Hindlimb muscle (tissue), 1 donor: Measurements from ENCODE around the gene TMEM72. TPM values are rescaled to one million over a fixed set of nuclear protein-coding genes. Genes with fewer than 3 reads are reported as not detected.

ENCODE experiments used
- DNase-seq: peaks from one replicate; pipeline ENCODE4 v3.0.0-alpha.2; 2013
- polyA plus RNA-seq: library from polyadenylated mRNA; unstranded; fragments of 120-200 nt; gene quantifications from one replicate; pipeline ENCODE4 v1.2.1, GENCODE V29; 2013; ENCODE audit not compliant: insufficient read length

Gene TMEM72
- polyA plus RNA-seq, 1 donor, result not detected

- no peak for DNase-seq
Observed at GRCh38 chr10:44955413-44956070, 44.4 kb downstream of the TMEM72 start.

DNA sequence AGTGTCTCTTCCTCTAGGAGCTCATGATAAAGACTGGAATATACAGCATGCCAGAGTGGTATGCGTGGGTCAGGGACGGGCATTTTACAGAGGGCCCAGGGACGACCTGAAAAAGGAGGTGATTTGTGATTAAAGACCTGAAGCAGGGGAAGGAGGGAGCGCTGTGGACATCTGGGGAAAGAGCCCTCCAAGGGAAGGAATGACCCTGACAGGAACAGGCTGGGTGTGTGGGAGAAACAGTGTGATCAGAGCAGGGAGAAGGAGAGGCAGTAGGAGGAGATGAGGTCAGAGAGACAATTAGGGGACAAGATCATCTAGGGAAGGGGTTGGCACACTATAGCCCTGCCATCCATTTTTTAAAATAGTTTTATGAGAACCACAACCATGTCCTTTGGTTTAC is 45.1 kb downstream of the TMEM72 start:
- no peak for DNase-seq

- no peak for DNase-seq
Observed at GRCh38 chr10:44956717-44957706, 45.9 kb downstream of the TMEM72 start.

- DNase-seq, result no peak
Observed at GRCh38 chr10:44958196-44958897, 47.2 kb downstream of the TMEM72 start.

- DNase-seq, result no peak
Observed at GRCh38 chr10:44958898-44959246, 47.7 kb downstream of the TMEM72 start.

- peak; percentile 80 for DNase-seq
Observed at GRCh38 chr10:44959247-44960087, 48.3 kb downstream of the TMEM72 start, which contains the start of gene RASSF4. Gene RASSF4 (plus strand): TSS chr10:44959802. CDS start chr10:44970203, 10,401 bp downstream.

GRCh38 chr10:44960088-44960460 is 48.9 kb downstream of the TMEM72 start:
- DNase-seq, result no peak

DNA sequence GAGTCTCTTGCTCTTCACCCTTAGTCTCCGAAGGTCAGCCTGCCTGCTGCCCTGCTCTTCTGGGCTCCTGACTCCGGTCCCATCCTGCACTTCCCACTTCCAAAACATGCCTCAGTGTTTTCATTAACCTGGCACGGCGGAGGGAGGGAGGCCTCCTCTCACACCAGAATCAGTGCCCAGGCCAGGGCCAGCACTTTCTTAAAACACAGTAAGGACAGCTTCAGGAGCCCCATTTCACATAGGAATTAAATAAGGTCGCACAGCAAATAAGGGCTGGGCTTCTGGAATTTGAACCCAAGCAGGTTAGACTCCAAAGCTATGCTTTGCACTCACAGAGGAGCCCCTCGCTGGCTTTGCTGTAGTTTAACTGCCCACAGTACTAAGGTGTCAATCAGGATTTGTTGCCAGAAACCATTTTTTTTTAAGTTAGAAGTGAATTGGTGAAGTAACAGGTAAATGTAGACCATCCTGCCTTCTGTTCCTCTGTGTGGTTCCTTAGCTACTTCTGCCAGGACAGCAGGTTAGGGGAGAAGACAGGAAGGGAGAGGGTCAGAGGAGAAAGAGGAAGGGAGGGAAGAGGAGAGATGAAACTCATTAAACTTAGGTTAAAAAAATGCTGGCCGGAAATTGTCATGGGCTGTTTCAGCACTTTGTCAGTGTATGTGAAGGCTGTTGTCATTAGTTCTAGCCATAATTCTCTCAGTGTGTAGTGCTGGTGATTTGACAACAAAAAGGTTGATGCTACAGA is 49.5 kb downstream of the TMEM72 start:
- no peak for DNase-seq

DNA sequence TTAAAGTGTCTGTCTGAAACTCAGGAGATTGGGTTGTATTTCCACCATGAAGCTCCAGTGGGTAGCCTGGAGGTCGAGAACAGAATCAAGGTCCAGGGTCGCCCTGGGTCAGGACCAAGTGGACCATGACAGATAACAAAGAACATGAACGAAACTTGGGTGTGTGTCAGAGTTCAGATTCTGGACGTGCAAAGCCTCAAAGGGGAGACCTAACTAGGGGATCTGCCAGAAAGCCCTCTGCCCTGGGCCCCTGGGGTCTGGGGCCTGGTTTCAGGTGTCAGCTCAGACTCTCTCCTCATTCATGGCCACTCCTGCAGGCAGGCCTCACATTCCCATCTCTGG is 50.1 kb downstream of the TMEM72 start:
- DNase-seq, result no peak

DNA sequence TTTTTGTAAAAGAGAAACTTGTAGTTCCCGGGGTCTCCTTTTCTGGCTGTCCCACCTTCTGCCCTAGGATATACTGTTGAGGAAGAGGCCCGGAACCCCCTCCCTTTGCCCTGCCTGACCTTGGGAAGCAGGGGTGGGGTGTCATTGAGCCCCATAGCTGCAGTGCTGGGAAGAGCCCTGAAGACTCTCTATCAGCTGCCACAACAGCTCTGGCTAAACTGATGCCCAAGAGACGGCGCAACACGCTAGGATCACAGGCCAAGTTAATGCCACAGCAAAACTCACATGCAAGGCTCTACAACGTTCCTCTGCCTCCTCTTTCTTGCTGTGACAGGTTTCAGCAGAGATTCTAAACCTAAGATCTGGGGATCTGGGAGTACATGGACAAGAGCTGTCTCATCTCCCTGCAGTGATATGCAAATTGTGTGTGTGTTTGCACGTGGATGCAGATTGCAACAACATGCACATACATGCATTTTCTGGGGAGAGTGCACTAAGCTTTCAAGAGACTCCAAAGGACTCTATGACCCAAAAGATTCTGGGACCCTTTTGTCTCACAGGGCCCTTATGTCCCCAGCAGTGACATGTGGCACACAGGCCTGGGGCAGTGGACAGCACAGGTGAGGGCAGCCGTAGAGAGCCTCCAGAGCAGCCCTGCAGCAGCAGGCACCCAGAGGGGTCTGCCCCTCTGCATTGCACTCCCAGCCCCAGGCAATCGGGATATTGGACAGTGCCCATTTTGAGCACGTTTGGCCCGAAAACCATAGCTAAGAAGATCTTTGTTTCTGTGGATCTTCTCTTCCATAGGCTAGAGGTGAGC is 51.0 kb downstream of the TMEM72 start:
- DNase-seq, result no peak

GRCh38 chr10:44962870-44963738 is 52.0 kb downstream of the TMEM72 start:
- no peak for DNase-seq

GRCh38 chr10:44963772-44964633 is 52.9 kb downstream of the TMEM72 start:
- DNase-seq, result peak; percentile 56

GRCh38 chr10:44965104-44965503 is 54.0 kb downstream of the TMEM72 start:
- no peak for DNase-seq

DNA sequence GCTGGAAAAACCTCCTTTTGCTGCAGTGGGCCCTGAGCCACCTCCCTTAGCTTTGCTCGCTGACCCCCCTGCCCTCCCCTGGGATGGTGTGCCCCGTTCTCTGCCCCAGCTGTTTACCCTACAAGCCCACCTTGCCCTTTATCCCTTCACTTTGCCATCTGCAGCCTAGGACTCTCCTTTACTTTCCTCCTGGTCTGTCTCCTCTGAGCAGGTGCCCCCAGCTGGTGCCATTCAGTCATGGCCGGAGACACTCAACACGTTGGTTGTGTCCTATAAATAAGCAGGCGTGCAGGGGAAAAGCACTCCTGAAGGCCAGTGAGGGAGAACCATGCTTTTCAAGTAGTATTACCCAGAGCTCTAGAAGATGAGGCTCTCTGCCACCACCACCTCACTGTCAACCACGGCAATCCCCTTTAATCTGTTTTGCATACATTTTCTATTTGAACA is 54.5 kb downstream of the TMEM72 start:
- no peak for DNase-seq

- DNase-seq, result no peak
Observed at GRCh38 chr10:44966129-44966815, 55.1 kb downstream of the TMEM72 start.

GRCh38 chr10:44966816-44967509 is 55.8 kb downstream of the TMEM72 start:
- DNase-seq, result no peak

GRCh38 chr10:44967616-44968015 is 56.5 kb downstream of the TMEM72 start:
- no peak for DNase-seq
